Measurements from ENCODE around the gene MAP3K5.
A peak's percentile ranks its signal among the peaks of the same experiment; 100 is the strongest.
"Not testable (repeated sequence)": the region's sequence is repeated elsewhere in the genome, so short reads cannot be mapped to it uniquely, and the experiment has no call there.

The MAP3K5 gene

GRCh38 chr6:136762022-136762975 is 30.0 kb downstream of the MAP3K5 start:
- no peak overlapping the region for H2AFZ ChIP-seq (ENCODE audit: insufficient read depth, low read length, poor library complexity)
- H3K79me2 ChIP-seq (ENCODE audit: control insufficient read depth, insufficient read depth, low read length, poor library complexity), result no peaks in the 10 kb centered on the region
- no peak overlapping the region for H3K14ac ChIP-seq (ENCODE audit: low read length)
- peaks cover 0 to 7% of the 10 kb centered on the region in 2 experiments for H3K4me1 ChIP-seq (ENCODE audit: control insufficient read depth in 1 of 2, insufficient read depth in 2 of 2, low read length in 2 of 2)
- no peak overlapping the region for H3K4me3 ChIP-seq (ENCODE audit: low read depth, low read length)
- no peak overlapping the region for H4K91ac ChIP-seq (ENCODE audit: low read depth, low read length)
- no peak for DNase-seq
- H2BK12ac ChIP-seq (ENCODE audit: low read length), result no peak overlapping the region
- no peaks in the 10 kb centered on the region for H3K36me3 ChIP-seq (ENCODE audit: control insufficient read depth in 1 of 2, insufficient read depth in 2 of 2, low read length in 2 of 2)
- no peak overlapping the region for H2BK120ac ChIP-seq (ENCODE audit: insufficient read depth, low read length, poor library complexity)
- no peak overlapping the region for H3K9ac ChIP-seq (ENCODE audit: low read length)
- H4K12ac ChIP-seq (ENCODE audit: low read depth, low read length), result no peak overlapping the region
- H3K4me2 ChIP-seq (ENCODE audit: low read length), result no peak overlapping the region
- H3K9me3 ChIP-seq (ENCODE audit: insufficient read depth, low read depth, low read length), result no peaks in the 10 kb centered on the region
- no peak overlapping the region for H3K4ac ChIP-seq (ENCODE audit: low read depth, low read length)
- no peak overlapping the region for H3K27ac ChIP-seq (ENCODE audit: low read depth, low read length)
- no peak overlapping the region for H3K18ac ChIP-seq (ENCODE audit: low read length)
- H3K79me1 ChIP-seq (ENCODE audit: low read length), result no peaks in the 10 kb centered on the region
- WGBS (ENCODE audit: extremely low coverage, insufficient coverage, insufficient read length), result no CpG with 5 or more reads among the region's 3 CpGs
- no peak overlapping the region for H4K8ac ChIP-seq (ENCODE audit: low read depth, low read length)
- no peak overlapping the region for H3K23ac ChIP-seq (ENCODE audit: low read length)
- no peak overlapping the region for H2BK5ac ChIP-seq (ENCODE audit: low read depth, low read length, poor library complexity)
- no peaks in the 10 kb centered on the region for H3K27me3 ChIP-seq (ENCODE audit: insufficient read depth, low read length)
- no peak overlapping the region for H2AK5ac ChIP-seq (ENCODE audit: low read length)

DNA sequence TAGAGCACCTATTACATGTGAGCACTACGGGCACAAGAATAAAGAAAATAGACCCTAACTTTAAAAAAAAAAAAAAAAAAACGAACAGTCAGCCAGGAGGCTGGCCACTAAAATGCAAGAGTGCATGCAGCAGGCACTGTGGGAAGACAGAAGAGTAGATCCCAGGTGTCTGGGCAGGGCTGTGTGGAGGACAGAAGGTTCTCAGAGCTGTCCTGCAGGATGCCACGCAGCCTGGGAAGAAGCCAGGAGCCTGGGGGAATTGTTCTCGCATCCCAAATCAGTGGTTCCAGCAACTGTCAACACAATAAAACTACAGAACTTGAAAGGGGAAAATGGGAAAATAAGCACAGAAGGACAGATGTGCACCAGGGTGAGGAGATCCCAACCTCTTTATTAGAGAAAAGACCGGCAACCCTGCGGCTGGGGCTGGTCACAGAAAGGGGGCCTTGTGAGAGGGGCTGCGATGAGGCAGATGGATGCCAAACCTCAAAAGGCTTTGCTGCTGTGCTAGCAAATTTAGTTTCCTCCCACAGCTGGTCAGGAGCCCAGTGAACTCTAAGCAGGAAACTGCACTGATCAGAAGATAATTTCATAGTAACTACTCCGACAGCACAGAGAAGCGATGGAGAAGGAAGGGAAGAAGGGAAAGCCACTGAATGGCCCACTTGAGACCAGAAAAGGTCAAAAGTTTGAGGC is 30.9 kb downstream of the MAP3K5 start:
- H3K4me1 ChIP-seq (ENCODE audit: control insufficient read depth in 1 of 2, insufficient read depth in 2 of 2, low read length in 2 of 2), result peaks cover 0 to 7% of the 10 kb centered on the region in 2 experiments
- no CpG with 5 or more reads among the region's 9 CpGs for WGBS (ENCODE audit: extremely low coverage, insufficient coverage, insufficient read length)
- no peaks in the 10 kb centered on the region for H3K27me3 ChIP-seq (ENCODE audit: insufficient read depth, low read length)
- H4K8ac ChIP-seq (ENCODE audit: low read depth, low read length), result no peak overlapping the region
- no peak overlapping the region for H2AFZ ChIP-seq (ENCODE audit: insufficient read depth, low read length, poor library complexity)
- H4K12ac ChIP-seq (ENCODE audit: low read depth, low read length), result no peak overlapping the region
- no peak overlapping the region for H2BK120ac ChIP-seq (ENCODE audit: insufficient read depth, low read length, poor library complexity)
- H3K79me2 ChIP-seq (ENCODE audit: control insufficient read depth, insufficient read depth, low read length, poor library complexity), result no peaks in the 10 kb centered on the region
- H3K79me1 ChIP-seq (ENCODE audit: low read length), result no peaks in the 10 kb centered on the region
- no peak overlapping the region for H2BK12ac ChIP-seq (ENCODE audit: low read length)
- no peak overlapping the region for H3K18ac ChIP-seq (ENCODE audit: low read length)
- no peaks in the 10 kb centered on the region for H3K36me3 ChIP-seq (ENCODE audit: control insufficient read depth in 1 of 2, insufficient read depth in 2 of 2, low read length in 2 of 2)
- no peak for DNase-seq
- no peak overlapping the region for H3K23ac ChIP-seq (ENCODE audit: low read length)
- no peaks in the 10 kb centered on the region for H3K9me3 ChIP-seq (ENCODE audit: insufficient read depth, low read depth, low read length)
- no peak overlapping the region for H2BK5ac ChIP-seq (ENCODE audit: low read depth, low read length, poor library complexity)
- no peak overlapping the region for H3K9ac ChIP-seq (ENCODE audit: low read length)
- H3K4me3 ChIP-seq (ENCODE audit: low read depth, low read length), result no peak overlapping the region
- H3K27ac ChIP-seq (ENCODE audit: low read depth, low read length), result no peak overlapping the region
- H3K14ac ChIP-seq (ENCODE audit: low read length), result no peak overlapping the region
- no peak overlapping the region for H4K91ac ChIP-seq (ENCODE audit: low read depth, low read length)
- no peak overlapping the region for H3K4ac ChIP-seq (ENCODE audit: low read depth, low read length)
- H2AK5ac ChIP-seq (ENCODE audit: low read length), result no peak overlapping the region
- no peak overlapping the region for H3K4me2 ChIP-seq (ENCODE audit: low read length)

GRCh38 chr6:136760781-136761180 is 31.5 kb downstream of the MAP3K5 start:
- H2BK12ac ChIP-seq (ENCODE audit: low read length); H3K4me1 ChIP-seq (ENCODE audit: control insufficient read depth in 1 of 2, insufficient read depth in 2 of 2, low read length in 2 of 2); H3K79me1 ChIP-seq (ENCODE audit: low read length); H2AK5ac ChIP-seq (ENCODE audit: low read length); H3K4ac ChIP-seq (ENCODE audit: low read depth, low read length); H2AFZ ChIP-seq (ENCODE audit: insufficient read depth, low read length, poor library complexity); H3K27ac ChIP-seq (ENCODE audit: low read depth, low read length); H3K18ac ChIP-seq (ENCODE audit: low read length); H3K27me3 ChIP-seq (ENCODE audit: insufficient read depth, low read length); H3K4me2 ChIP-seq (ENCODE audit: low read length); H2BK5ac ChIP-seq (ENCODE audit: low read depth, low read length, poor library complexity); H3K79me2 ChIP-seq (ENCODE audit: control insufficient read depth, insufficient read depth, low read length, poor library complexity); H3K9me3 ChIP-seq (ENCODE audit: insufficient read depth, low read depth, low read length); H4K8ac ChIP-seq (ENCODE audit: low read depth, low read length); H4K91ac ChIP-seq (ENCODE audit: low read depth, low read length); H3K14ac ChIP-seq (ENCODE audit: low read length); H3K23ac ChIP-seq (ENCODE audit: low read length); H3K36me3 ChIP-seq (ENCODE audit: control insufficient read depth in 1 of 2, insufficient read depth in 2 of 2, low read length in 2 of 2); H3K9ac ChIP-seq (ENCODE audit: low read length); H2BK120ac ChIP-seq (ENCODE audit: insufficient read depth, low read length, poor library complexity); H4K12ac ChIP-seq (ENCODE audit: low read depth, low read length); H3K4me3 ChIP-seq (ENCODE audit: low read depth, low read length): not testable (repeated sequence)
- WGBS (ENCODE audit: extremely low coverage, insufficient coverage, insufficient read length), result no CpG with 5 or more reads among the region's 5 CpGs
- peak in 1 of 2 donors; percentile 33 for DNase-seq

GRCh38 chr6:136757150-136757549 is 35.1 kb downstream of the MAP3K5 start:
- no peak overlapping the region for H2AFZ ChIP-seq (ENCODE audit: insufficient read depth, low read length, poor library complexity)
- H2AK5ac ChIP-seq (ENCODE audit: low read length), result no peak overlapping the region
- H3K27ac ChIP-seq (ENCODE audit: low read depth, low read length), result no peak overlapping the region
- H3K4me2 ChIP-seq (ENCODE audit: low read length), result no peak overlapping the region
- DNase-seq, result peak; percentile 3 to 60
- no peak overlapping the region for H3K4ac ChIP-seq (ENCODE audit: low read depth, low read length)
- no peaks in the 10 kb centered on the region for H3K79me2 ChIP-seq (ENCODE audit: control insufficient read depth, insufficient read depth, low read length, poor library complexity)
- H3K9me3 ChIP-seq (ENCODE audit: insufficient read depth, low read depth, low read length), result no peaks in the 10 kb centered on the region
- H3K18ac ChIP-seq (ENCODE audit: low read length), result no peak overlapping the region
- H2BK5ac ChIP-seq (ENCODE audit: low read depth, low read length, poor library complexity), result no peak overlapping the region
- no peak overlapping the region for H3K9ac ChIP-seq (ENCODE audit: low read length)
- no peak overlapping the region for H4K12ac ChIP-seq (ENCODE audit: low read depth, low read length)
- H3K27me3 ChIP-seq (ENCODE audit: insufficient read depth, low read length), result no peaks in the 10 kb centered on the region
- no peak overlapping the region for H3K23ac ChIP-seq (ENCODE audit: low read length)
- H3K14ac ChIP-seq (ENCODE audit: low read length), result no peak overlapping the region
- H4K91ac ChIP-seq (ENCODE audit: low read depth, low read length), result no peak overlapping the region
- H3K79me1 ChIP-seq (ENCODE audit: low read length), result no peaks in the 10 kb centered on the region
- H3K4me3 ChIP-seq (ENCODE audit: low read depth, low read length), result no peak overlapping the region
- no peaks in the 10 kb centered on the region for H3K36me3 ChIP-seq (ENCODE audit: control insufficient read depth in 1 of 2, insufficient read depth in 2 of 2, low read length in 2 of 2)
- no peak overlapping the region for H4K8ac ChIP-seq (ENCODE audit: low read depth, low read length)
- H2BK12ac ChIP-seq (ENCODE audit: low read length), result no peak overlapping the region
- WGBS (ENCODE audit: extremely low coverage, insufficient coverage, insufficient read length), result no CpG with 5 or more reads among the region's 2 CpGs
- H2BK120ac ChIP-seq (ENCODE audit: insufficient read depth, low read length, poor library complexity), result no peak overlapping the region
- H3K4me1 ChIP-seq (ENCODE audit: control insufficient read depth in 1 of 2, insufficient read depth in 2 of 2, low read length in 2 of 2), result peaks cover 5 to 10% of the 10 kb centered on the region in 2 experiments

Measured in trophoblast cell (in vitro differentiated cells and primary cell).